Measurements from ENCODE around the gene STAT6.
A peak's percentile ranks its signal among the peaks of the same experiment; 100 is the strongest.

STAT6 gene

DNA sequence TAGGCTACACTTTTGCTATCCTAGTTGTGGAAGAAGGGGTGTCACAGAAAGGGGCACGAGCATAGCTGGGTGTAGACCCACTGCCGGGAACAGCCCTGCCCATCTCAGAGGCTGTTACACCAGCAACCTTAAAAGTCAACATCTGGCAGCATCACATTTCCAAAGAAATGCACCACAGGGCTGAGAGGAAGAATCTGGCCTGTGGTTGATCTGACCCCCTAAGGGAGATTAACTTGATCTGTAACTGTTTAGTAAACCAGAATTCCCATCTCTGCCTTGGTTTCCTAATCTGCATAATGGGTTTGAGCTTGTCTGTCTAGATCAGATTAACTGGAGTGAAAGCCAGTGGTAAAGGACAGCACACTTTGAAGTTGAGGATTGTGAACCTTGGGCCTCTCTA lies 34.9 kb upstream of the STAT6 start:
- no peak for DNase-seq

DNA sequence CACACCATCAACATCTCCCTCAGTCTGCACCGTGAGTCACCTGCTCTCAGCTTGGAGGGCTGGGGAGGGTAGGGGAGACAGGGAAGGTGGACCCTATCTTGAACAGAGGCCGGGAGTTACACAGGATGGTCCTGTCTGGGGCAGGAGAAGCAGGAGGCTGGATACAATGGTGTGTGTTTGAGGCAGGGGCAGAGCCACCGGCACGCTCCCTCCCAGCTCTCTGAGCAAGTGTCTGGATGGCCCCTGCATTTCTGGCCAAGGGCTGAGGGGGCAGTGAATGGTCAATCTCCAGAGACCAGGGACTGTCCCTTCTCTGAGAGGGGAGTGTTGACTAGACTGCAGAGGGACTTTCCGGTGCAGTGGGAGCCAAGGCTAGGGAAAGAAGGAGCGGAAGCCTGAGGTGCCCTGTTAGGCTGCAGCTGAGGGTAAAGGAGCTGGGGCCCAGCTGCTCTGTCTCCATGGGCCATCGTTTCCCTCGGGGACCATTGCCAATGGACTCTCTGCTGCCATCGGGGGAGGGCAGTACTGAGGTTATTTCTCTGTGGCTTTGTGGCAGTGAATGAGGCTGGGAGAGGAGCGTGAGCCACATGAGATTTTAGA lies 34.4 kb upstream of the STAT6 start:
- no peak for DNase-seq

DNA sequence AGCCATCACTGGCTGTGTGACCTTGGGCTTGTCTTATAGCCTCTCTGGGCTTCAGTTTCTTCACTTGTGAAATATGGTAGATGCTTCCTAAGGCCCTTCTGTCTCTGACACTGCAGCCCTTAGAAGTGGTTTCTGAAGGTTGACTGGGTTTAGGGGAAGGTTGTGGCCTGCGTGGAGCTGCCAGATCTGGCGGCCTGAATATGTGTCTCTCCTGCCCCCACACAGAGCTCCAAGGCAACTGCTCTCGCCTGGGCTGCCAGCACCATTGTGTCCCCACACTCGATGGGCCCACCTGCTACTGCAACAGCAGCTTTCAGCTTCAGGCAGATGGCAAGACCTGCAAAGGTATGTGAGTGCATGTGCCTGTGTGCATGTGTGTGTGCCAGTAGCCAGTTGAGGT lies 32.3 kb upstream of the STAT6 start:
- no peak for DNase-seq

DNA sequence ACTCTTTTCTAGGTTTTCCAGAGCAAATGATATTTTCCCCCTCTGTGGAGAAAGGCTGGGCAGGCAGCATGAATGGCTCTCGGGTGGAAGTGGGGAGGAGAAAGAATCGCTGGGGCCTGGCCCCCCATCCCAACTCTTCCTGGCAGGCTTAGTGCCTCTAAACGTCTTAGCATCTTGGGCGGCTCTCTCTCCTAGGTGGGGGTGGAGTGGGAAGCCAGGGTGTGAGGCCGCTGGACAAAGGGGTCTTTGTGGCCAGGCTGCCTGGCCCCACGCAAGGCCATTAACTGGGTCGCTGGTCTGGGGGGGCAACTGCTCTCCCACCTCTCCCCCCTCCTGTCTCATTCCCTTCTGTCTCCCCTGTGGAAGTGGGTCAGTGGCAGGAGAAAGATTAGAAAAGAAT lies 31.6 kb upstream of the STAT6 start:
- DNase-seq, result no peak

DNA sequence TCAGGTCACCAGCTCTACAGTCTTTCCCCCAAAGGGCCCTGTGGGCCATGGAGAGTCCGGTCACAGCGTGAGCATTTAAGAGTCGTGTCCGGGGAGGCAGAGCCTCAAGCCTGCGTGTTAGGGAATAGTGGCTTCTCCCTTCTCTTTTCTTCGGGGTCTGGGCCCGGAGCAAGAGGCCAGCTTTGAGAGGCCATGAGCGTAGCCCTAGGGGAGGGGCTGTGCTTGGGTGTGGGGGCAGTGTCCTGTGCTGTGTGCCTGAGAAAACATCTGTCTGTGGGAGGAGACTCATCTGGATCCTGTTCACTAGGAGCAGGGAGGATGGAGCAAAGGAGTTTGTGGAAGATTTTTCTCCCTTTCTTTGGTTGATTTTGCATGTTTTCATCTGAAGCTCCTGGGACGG lies 31.0 kb upstream of the STAT6 start:
- DNase-seq, result no peak

- no peak for DNase-seq
Measured at GRCh38 chr12:57141249-57141648, 30.1 kb upstream of the STAT6 start.

DNA sequence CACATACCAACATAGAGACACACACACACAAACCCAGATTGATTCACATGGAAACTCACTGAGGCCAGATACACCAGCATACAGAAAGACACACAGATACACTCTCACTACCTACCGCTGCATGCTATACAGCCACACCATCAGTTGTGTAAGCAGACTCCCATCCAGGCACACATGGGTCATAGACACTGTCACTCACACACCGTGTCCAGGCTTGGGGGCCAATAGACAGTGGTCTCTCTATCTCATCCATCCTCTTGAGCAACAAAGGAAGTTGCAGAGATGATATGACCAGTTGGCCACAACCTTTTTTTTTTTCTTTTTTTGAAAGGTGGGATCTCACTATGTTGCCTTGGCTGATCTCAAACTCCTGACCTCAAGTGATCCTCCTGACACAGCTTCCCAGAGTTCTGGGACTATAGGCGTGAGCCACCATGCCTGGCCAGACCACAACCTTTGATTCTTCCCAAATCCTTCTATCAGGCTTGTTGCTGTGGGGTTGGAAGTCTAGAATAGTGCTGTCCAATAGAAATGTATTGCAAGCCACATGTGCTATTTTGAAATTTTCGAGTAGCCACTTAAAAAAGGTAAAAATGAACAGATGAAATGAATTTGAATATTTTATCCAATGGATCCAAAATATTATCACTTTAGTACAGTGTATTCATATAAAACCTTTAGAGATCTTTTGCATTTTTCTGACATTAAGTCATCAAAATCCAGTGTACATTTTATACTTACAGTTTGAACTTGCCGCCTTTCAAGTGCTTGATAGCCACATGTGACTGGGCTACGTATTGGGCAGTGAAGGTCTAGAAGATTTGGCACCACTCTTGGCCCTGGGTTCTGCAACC lies 28.9 kb upstream of the STAT6 start:
- no peak for DNase-seq

DNA sequence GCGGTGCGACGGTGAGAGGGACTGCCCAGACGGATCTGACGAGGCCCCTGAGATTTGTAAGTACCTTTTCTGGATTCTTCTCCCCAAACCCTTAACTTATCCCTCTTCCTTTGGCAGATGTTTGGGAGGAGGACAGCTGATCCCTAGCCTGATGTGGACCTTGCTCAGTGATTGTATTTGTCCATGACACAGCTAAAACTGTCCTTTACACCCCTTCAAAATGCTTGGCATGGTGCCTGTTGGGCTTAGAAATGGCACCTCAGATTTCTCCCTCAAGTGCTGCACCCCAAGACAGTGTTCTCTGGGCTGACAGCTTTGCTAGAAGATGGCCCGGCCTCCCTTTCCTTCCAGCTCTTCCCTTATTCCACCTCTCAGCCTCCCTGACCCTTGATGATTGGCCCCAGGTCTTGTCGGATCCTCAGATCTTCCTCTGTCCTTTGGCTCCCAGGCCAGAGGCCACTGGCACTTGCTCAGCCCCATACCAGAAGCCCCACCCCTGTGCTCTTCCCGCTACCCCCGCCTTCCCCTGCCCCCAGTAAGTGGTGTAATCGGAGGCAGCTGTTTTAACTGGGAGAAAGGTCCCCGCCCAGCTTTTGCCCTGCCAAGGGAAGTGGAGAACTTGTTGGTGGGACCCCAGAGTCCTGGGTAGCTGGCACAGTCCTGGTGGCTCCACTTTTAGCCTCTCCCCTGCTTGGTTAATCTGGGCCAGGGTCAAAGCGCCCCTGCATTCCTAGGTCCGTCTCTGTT lies 27.5 kb upstream of the STAT6 start:
- no peak for DNase-seq

GRCh38 chr12:57135527-57136326 lies 24.6 kb upstream of the STAT6 start:
- no peak for DNase-seq

- DNase-seq, result no peak
Measured at GRCh38 chr12:57134949-57135348, 23.8 kb upstream of the STAT6 start.

DNA sequence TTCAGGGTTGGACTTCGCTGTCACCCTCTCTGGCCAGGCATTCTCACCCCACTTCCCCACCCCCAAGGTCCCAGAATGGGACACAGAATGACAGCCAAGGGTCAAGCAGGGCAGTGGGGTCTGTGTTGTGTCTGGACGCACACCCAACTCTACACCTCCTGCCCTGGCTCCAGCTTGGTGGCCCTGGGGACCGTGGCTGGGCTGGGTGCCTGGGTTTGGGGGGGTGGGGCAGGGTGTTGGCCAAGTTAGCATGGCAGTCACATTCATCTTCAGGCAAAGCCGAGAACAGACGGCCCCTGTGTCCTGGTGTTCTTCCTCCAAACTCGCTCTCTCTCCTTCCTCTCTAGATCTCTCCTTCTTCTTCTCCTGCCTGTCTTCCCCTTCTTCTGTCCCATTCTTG lies 22.8 kb upstream of the STAT6 start:
- no peak for DNase-seq

- no peak for DNase-seq
Measured at GRCh38 chr12:57133013-57133569, 21.9 kb upstream of the STAT6 start.

DNA sequence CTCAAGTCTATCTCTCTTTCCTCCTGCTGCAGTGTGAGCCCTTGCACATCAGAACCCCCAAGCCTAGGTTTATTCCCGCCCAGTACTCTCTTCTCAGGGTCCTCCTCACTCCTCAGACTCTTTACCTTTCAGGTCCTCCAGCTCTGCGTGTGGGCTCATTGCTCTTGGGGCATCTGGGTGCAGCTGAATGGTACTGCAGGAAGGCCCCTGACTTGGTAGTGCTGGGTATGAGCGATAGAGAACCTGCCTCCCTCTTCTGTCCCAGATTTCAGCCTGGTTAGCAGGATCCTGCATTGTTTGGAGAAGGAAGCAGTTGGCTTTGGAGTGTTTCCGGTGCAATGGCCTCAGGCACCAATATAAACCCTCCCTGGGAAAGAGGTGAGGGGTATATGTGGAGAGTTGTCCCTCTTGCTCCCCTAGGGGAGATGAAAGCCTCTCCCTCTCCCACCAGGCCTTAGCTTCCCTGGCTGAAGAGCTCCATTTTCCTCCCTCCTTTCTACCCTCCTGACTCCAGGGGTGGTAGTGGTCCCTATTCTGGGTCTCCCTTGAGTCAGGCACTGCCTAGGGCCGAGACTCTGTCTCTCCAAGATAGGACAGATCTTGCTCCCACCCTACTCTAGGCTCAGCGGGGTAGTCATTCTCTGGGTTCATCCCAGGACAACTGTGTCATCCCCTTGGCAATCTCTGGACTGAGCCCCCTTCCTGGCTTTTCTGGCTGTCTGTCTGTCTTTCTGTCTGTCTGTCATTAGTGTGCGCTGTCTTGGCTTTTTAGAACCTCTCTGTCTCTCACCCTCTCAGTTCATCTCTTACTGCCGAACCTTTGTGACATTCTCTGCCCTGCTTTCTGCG lies 21.0 kb upstream of the STAT6 start:
- no peak for DNase-seq

- DNase-seq, result no peak
Measured at GRCh38 chr12:57130941-57131340, 19.8 kb upstream of the STAT6 start.

DNA sequence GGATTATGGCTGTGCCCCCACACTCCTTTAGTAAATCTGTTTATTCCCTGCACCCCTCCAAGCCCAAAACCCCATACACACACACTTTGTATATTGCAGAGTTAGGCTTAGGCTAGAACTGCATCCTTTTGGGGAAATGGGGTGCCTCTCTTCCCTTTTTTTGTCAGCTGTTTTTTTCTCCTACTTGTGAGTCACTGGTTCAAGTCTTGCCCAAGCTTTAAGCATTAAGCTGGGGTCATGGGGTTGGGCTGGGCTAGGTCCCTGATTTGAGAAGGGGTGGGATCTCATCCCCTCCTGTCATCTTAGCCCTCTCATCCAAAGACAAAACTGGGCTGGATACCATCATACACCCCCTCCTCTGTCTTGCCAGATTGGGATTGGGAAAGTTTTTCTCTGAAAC lies 18.7 kb upstream of the STAT6 start:
- DNase-seq, result no peak

- no peak for DNase-seq
Measured at GRCh38 chr12:57129321-57129842, 18.2 kb upstream of the STAT6 start.

GRCh38 chr12:57128519-57129247 lies 17.5 kb upstream of the STAT6 start:
- no peak for DNase-seq

- DNase-seq, result peak; percentile 79
Measured at GRCh38 chr12:57127726-57128518, 16.8 kb upstream of the STAT6 start, which contains the start of gene LRP1. TSS of gene LRP1 (plus strand) at chr12:57128483. CDS start at chr12:57128965, 482 bp downstream.

- DNase-seq, result peak; percentile 60
Measured at GRCh38 chr12:57127101-57127725, 16.1 kb upstream of the STAT6 start.
